HG02588 (cell line): ENCODE data around the gene STAT6.

ENCODE experiments used
- ATAC-seq: cut with Tn5 transposase; IDR thresholded peaks from one replicate; pipeline ENCODE4 v1.9.1; 2021; ENCODE audit warnings: mild to moderate bottlenecking, moderate library complexity; ENCODE audit not compliant: unreplicated experiment

STAT6 gene, protein sequence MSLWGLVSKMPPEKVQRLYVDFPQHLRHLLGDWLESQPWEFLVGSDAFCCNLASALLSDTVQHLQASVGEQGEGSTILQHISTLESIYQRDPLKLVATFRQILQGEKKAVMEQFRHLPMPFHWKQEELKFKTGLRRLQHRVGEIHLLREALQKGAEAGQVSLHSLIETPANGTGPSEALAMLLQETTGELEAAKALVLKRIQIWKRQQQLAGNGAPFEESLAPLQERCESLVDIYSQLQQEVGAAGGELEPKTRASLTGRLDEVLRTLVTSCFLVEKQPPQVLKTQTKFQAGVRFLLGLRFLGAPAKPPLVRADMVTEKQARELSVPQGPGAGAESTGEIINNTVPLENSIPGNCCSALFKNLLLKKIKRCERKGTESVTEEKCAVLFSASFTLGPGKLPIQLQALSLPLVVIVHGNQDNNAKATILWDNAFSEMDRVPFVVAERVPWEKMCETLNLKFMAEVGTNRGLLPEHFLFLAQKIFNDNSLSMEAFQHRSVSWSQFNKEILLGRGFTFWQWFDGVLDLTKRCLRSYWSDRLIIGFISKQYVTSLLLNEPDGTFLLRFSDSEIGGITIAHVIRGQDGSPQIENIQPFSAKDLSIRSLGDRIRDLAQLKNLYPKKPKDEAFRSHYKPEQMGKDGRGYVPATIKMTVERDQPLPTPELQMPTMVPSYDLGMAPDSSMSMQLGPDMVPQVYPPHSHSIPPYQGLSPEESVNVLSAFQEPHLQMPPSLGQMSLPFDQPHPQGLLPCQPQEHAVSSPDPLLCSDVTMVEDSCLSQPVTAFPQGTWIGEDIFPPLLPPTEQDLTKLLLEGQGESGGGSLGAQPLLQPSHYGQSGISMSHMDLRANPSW

DNA sequence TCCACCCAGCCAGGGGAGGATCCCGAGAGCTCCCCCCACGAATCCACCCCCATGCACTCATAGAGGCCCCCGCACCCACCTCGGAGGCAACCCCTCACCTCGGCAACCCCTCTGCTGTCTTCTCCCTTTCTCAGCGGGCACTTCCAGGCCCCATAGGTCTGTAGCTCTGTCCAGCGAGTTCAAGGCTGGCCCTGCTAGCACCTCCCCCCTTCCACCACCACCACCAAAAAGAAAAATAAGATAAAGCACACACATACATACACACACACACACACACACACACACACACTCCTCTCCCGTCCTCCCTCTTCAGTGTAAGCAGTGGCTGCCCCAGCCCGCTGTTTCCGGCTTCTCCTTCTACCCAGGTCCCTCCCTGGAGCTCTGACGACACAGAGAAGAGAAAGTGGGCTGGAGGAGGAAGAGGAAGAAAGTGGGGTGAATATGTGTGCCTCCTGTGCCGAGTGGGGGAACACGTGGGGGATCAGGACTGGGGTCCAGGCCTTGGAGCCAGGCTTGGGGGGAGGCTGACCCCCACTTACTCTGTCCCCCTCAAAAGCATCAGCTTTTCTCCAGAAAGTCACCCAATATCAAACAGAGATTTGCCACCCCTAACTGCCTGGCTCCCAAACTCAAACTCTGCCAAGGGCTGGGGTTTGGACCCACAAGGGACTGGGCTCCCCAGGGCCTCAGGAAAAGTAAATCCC, at the start of gene STAT6:
Gene STAT6 (minus strand): TSS at position 332 of the 704 bp plus-strand sequence. CDS start 3,084 bp downstream, outside the sequence.
- ATAC-seq, result peak; percentile 47

GRCh38 chr12:57160741-57161140, 49.6 kb upstream of the STAT6 start:
- no peak for ATAC-seq

- no peak for ATAC-seq
Observed at GRCh38 chr12:57160040-57160439, 48.9 kb upstream of the STAT6 start.

DNA sequence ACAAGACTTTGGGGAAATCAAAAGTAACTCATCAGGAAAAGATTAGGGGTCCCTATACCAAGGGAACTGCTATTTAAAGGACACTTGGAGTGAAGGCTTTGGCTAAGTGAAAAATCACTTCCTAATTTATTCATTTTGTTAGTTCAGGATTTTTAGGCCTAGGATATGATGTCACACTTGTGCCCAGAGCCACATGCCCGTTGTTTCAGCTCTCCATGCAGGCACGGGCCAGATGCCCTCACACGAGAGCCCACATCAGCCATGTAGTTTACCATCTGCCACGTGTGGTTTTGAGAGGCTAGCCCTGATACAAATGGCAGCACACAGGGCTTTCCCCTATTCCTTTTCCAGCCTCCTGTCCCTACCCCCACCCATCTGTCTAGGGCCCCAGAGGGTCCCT, 48.1 kb upstream of the STAT6 start:
- no peak for ATAC-seq

GRCh38 chr12:57158665-57159064, 47.5 kb upstream of the STAT6 start:
- ATAC-seq, result no peak

- no peak for ATAC-seq
Observed at GRCh38 chr12:57158186-57158585, 47.0 kb upstream of the STAT6 start.

DNA sequence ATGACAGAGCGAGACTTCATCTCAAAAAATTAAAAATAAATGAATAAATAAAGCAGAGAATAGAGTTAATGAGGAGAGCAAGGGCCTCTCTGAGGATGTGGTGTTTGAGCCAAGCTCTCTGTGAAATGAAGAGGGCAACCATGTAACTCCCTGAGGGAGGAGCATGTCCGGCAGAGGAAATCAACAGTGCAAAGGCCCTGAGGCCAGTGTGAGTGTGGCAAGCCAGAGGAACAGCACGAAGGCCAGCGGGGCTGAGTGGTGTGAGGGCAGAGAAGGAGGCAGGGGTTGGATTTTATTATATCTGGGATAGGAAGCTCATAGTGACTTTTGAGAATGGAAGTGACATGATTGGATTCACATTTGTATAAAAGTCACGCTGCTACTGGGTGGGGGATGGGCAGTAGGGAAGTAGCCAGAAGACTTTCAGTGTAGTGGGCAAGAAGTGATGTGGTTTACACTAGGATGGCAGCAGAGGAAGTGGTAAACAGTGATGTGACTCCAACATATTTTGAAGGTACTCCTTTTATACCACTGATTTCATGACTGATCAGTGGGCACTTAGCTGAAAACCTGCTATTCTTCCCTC, 46.5 kb upstream of the STAT6 start:
- no peak for ATAC-seq

DNA sequence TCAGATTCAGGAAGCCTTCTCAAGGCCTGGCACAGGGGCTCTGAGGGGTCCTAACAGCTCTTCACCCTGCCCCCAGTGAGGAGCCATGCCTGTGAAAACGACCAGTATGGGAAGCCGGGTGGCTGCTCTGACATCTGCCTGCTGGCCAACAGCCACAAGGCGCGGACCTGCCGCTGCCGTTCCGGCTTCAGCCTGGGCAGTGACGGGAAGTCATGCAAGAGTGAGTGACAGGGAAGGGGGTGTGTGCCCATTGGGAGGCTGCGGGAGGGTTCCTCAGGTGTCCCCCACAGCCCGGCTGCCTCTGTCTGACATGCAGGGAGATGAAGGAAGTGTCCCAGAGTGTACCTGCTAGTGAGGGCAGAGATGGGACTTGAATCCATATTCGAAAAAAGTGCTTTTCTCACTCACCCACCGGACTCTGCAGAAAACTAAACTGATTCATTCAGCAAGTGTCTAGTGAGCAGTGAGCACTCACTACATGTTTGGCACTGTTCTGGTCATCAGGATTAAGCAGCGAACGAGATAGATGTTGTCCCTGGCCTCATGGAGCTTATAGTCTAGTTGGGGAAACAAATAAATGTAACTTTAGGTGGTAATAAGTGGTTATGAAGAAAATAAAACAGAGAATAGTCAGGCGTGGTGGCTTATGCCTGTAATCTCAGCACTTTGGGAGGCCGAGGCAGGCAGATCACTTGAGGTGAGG, 45.7 kb upstream of the STAT6 start:
- ATAC-seq, result no peak

DNA sequence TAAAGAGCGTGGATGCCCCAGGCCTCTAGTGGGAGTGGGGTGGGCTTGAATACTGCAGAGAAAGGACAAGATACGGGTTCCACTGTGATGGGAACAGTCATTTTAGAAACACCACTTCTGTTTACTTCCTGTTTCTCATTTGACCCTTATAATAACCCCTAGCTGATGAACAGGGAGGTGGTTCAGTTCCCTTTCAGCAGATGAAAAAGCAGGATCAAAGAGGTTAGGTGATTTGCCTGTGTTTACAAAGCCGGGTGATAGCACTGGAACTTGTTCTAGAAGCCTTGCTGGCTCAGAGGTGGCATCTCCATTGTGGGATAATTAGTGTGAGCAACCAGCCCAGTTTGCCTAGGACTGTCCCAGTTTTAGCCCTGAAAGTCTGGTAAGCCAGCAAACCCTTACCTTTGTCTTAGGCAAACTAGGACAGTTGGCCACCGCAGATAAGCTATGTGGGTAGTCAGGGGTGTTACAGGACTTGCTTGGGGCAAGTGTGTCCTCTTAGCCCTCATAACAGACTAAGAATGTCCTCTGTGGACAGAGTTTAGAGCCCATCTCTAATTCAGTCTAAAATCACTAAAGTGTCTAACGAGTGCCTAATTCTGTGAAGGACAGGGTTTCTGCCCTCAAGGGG, 43.8 kb upstream of the STAT6 start:
- ATAC-seq, result no peak

GRCh38 chr12:57154076-57154475, 42.9 kb upstream of the STAT6 start:
- ATAC-seq, result no peak

GRCh38 chr12:57153415-57153997, 42.3 kb upstream of the STAT6 start:
- no peak for ATAC-seq

- no peak for ATAC-seq
Observed at GRCh38 chr12:57152639-57153038, 41.5 kb upstream of the STAT6 start.

- ATAC-seq, result no peak
Observed at GRCh38 chr12:57151741-57152630, 40.8 kb upstream of the STAT6 start.

GRCh38 chr12:57150400-57151000, 39.3 kb upstream of the STAT6 start:
- no peak for ATAC-seq

GRCh38 chr12:57149245-57149900, 38.2 kb upstream of the STAT6 start:
- no peak for ATAC-seq

DNA sequence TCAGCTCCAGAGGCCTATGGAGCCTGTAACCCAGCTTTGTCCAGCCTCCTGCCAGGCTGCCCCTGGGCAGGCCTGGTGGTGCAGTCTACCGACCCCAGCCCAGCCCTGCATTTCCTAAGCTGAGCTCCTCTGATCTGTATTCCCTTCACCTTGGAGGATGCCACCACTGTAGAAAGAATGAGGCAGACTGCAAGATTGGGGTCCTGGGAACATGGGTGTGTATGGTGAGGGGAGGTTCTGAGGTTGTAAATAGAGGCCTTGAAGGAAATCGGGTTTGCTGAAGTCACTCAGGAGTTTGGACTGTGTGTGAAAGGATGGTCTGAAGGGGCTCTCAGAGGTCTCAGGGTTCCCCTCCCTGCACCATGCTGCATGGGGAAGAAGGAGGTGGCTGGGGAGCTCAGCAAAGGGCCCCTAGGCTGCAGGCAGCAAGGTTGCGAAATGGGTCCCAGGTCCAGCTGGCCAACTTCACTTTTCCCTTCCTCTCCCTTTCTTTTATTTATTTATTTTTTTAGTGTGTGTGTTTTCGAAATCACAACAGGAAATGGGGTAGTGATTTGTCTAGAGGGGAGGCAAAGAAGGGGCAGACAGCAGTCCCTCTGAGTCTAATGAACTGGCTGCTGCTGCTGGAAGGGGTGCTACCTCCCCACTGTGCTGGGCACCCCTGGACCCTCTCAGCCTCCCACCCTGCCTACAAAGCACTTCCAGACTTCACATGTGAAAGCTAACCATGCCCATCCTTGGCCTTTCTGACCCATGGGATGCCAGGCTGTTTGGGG, 37.5 kb upstream of the STAT6 start:
- ATAC-seq, result no peak
